Body of pancreas (tissue), 4 donors: ENCODE measurements around the gene UBB. TPM values are rescaled to one million over a fixed set of nuclear protein-coding genes. Genes with fewer than 3 reads are reported as not detected.
"Not testable (repeated sequence)": the region's sequence is repeated elsewhere in the genome, so short reads cannot be mapped to it uniquely, and the experiment has no call there.

Experiments
- ATAC-seq: fragments of 150-250 bp; one replicate; pipeline ENCODE4 v1.9.1; 2016
- DNase-seq, 4 donors: peaks; one replicate each; pipeline ENCODE4 v3.0.0-alpha.2; 2019
- H3K27ac ChIP-seq, 4 donors: fragments of 200-600 bp; sonication (generic); 1 replicate in 3 of 4; 2 replicates in 1 of 4; pipeline versions ENCODE4 v1.5.1 to v1.6.1; 2016 to 2019; ENCODE audit warnings: mild to moderate bottlenecking in 1 of 4, mixed read lengths in 1 of 4, moderate library complexity in 1 of 4
- H3K27me3 ChIP-seq, 2 donors: fragments of 200-600 bp; sonication (generic); one replicate each; pipeline ENCODE4 v1.6.0; 2016; ENCODE audit warnings: mild to moderate bottlenecking in 1 of 2
- H3K36me3 ChIP-seq, 2 donors: fragments of 200-600 bp; sonication (generic); replicated peaks in 1 of 2; 2 replicates each; pipeline ENCODE4 v1.5.1; 2016; ENCODE audit warnings: low read depth in 2 of 2; ENCODE audit not compliant: insufficient read depth in 1 of 2
- H3K4me1 ChIP-seq: fragments of 200-600 bp; sonication (generic); one replicate; pipeline ENCODE4 v1.6.0; 2016
- H3K4me3 ChIP-seq, 2 donors: fragments of 200-600 bp; sonication (generic); 1 replicate in 1 of 2; 2 replicates in 1 of 2; pipeline ENCODE4 v1.5.1; 2016 to 2019
- H3K9me3 ChIP-seq, 3 donors: fragments of 200-600 bp; sonication (generic); 1 replicate in 2 of 3; 2 replicates in 1 of 3; pipeline ENCODE4 v1.5.1; 2016
- CTCF ChIP-seq, 7 experiments: fragments of 450-650 bp in 4 of 7; fragments of 200-600 bp in 3 of 7; sonication (generic) in 3 of 7; IDR thresholded peaks; one replicate each; pipeline ENCODE4 v1.5.1; 2016 to 2019; ENCODE audit warnings: antibody characterized with exemption in 7 of 7
- POLR2A ChIP-seq, 3 donors: fragments of 450-650 bp; IDR thresholded peaks; one replicate each; pipeline ENCODE4 v1.6.1; 2016; ENCODE audit warnings: antibody characterized with exemption in 3 of 3, mild to moderate bottlenecking in 2 of 3
- WGBS, 2 donors: methylation state at CpG; one replicate each; pipeline ENCODE4 v1.1.5; 2017; 5-methylcytosine and 5-hydroxymethylcytosine counted together
- intact Hi-C: fragments of 100-400 bp; cut with DNase I; formaldehyde crosslinking; loops from one replicate; pipeline ENCODE4 v1.15.1; 2023
- total RNA-seq, 2 donors: library from RNA; depleted of rRNA; stranded (reverse); fragments of >200 nt; gene quantifications; one replicate each; pipeline ENCODE4 v1.1.0, GENCODE V29; 2016

UBB gene
- total RNA-seq, 2 donors from 2014 or later = 450 to 486 TPM

- intact Hi-C loops = loop anchor here (10.0 kb wide), 1 partner anchor 46 kb away; no protein-coding TSS in a partner anchor
- no peaks in the 10 kb centered on the region for H3K36me3 ChIP-seq
- H3K27me3 ChIP-seq = no peaks in the 10 kb centered on the region
- 47 to 57% methylated on average over 8 to 9 of the region's 9 CpGs for WGBS, 2 donors
- no peak overlapping the region for H3K4me3 ChIP-seq
- peaks cover 29% of the 10 kb centered on the region for H3K4me1 ChIP-seq
- TF ChIP-seq CTCF (IDR thresholded peaks at IDR 0.05) (no peak), POLR2A (IDR thresholded peaks at IDR 0.05) (no peak)
- no peaks in the 10 kb centered on the region for H3K9me3 ChIP-seq
- DNase-seq (peak in 2 of 4 donors; percentile 15 to 38), ATAC-seq (peak; percentile 24)
- H3K27ac ChIP-seq = peak overlapping the region in 3 of 4 donors; percentile 0 to 15 (median 10)
These were observed 17.7 kb downstream of the UBB start for GRCh38 chr17:16398270-16399267.

GRCh38 chr17:16403847-16404246 is 23.0 kb downstream of the UBB start:
- ATAC-seq, DNase-seq, intact Hi-C loops, H3K36me3 ChIP-seq, H3K27ac ChIP-seq, H3K4me3 ChIP-seq, H3K27me3 ChIP-seq, H3K9me3 ChIP-seq: not testable (repeated sequence)
- 86 to 95% methylated on average over 9 of the region's 9 CpGs for WGBS, 2 donors
- peaks cover 29% of the 10 kb centered on the region for H3K4me1 ChIP-seq

- Histone ChIP-seq H3K36me3 (no peaks in the 10 kb centered on the region), H3K27me3 (no peaks in the 10 kb centered on the region), H3K27ac (peak overlapping the region in 2 of 4 donors; percentile 6 to 31), H3K4me3 (peak overlapping the region; percentile 13 to 41), H3K9me3 (no peaks in the 10 kb centered on the region), H3K4me1 (peaks cover 13% of the 10 kb centered on the region)
- TF ChIP-seq POLR2A (IDR thresholded peaks at IDR 0.05) (peak in 1 of 3 donors; percentile 10), CTCF (IDR thresholded peaks at IDR 0.05) (no peak)
- intact Hi-C loops = no loop called here
- ATAC-seq = peak; percentile 61
- DNase-seq = peak in 2 of 4 donors; percentile 37 to 46
- 7 to 10% methylated on average over 52 to 66 of the region's 67 CpGs for WGBS, 2 donors
These were observed 26.1 kb downstream of the UBB start for GRCh38 chr17:16406742-16407674.

- DNase-seq = peak; percentile 43 to 77 (median 70)
- 29 to 51% methylated on average over 9 to 14 of the region's 14 CpGs for WGBS, 2 donors
- H3K4me3 ChIP-seq = no peak overlapping the region
These were observed 27.2 kb downstream of the UBB start for GRCh38 chr17:16407911-16408588.

More at GRCh38 chr17:16407911-16408588, 27.2 kb downstream of the UBB start:
- Histone ChIP-seq H3K27ac (peak overlapping the region in 3 of 4 donors; percentile 12 to 49 (median 44)), H3K36me3 (no peaks in the 10 kb centered on the region), H3K9me3 (no peaks in the 10 kb centered on the region), H3K4me1 (peaks cover 13% of the 10 kb centered on the region), H3K27me3 (no peaks in the 10 kb centered on the region)
- peak; percentile 52 for ATAC-seq
- no peak for TF ChIP-seq POLR2A (IDR thresholded peaks at IDR 0.05)
- TF ChIP-seq CTCF (IDR thresholded peaks at IDR 0.05) = no peak
- intact Hi-C loops = no loop called here
